Measurements from ENCODE around the gene DOCK10. TPM values are rescaled to one million over a fixed set of nuclear protein-coding genes. Genes with fewer than 3 reads are reported as not detected.

The DOCK10 gene
- total and polyA plus RNA-seq, 2 donors (not counting 3 experiments of a cell fraction or from before 2014, with no cell fraction given), result 5.8 to 23.0 TPM

DNA sequence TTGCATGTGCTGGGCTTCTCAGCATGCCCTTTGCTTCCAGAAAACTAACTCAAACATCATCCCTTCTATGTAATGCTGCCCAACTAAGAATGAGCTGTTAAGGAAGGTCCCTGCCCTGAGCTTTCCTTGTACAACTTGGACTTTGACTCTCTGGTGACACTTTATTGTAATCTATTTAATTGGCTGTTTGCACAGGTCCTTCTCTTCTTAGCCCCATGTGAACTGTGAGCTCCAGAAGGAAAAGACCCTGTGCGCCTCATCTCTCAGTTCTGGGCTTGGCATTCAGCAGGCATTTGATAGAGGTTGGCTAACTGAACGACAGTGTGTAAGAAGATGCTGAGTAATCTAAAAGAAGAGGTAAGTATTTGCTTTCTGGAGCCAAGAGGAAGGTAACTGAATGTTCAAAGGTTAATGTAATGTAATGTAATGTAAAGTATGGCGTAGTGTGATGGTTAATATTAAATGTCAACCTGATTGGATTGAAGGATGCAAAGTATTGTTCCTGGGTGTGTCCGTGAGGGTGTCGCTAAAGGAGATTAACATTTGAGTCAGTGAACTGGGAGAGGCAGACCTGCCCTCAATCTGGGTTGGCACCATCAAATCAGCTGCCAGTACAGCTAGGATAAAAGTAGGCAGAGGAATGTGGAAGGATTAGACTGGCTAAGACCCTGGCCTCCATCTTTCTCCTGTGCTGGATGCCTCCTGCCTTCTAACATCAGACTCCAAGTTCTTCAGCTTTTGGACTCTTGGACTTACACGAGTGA lies 265.3 kb downstream of the DOCK10 start:
- no peaks in the 10 kb centered on the region for H3K27me3 ChIP-seq (ENCODE audit: control insufficient read depth in 2 of 2, insufficient read depth in 2 of 2, low read length in 2 of 2)
- no peaks in the 10 kb centered on the region for H4K20me1 ChIP-seq (replicated peaks; ENCODE audit: control insufficient read depth, extremely low read depth, insufficient read depth, low read length)
- H3K4me2 ChIP-seq (ENCODE audit: insufficient read depth, low read length), result no peak overlapping the region
- no peaks in the 10 kb centered on the region for H3K79me2 ChIP-seq (ENCODE audit: control insufficient read depth, insufficient read depth, low read length)
- no peak overlapping the region for H2AFZ ChIP-seq (ENCODE audit: low read depth, low read length)
- no peaks in the 10 kb centered on the region for H3K4me1 ChIP-seq (ENCODE audit: control insufficient read depth, extremely low read depth, insufficient read depth, low read length)
- DNase-seq (ENCODE audit: low read depth, low spot score) (no peak), FAIRE-seq (no peak)
- H3K9ac ChIP-seq (replicated peaks; ENCODE audit: extremely low read depth, insufficient read depth, low read length), result no peak overlapping the region
- H3K9me1 ChIP-seq (replicated peaks; ENCODE audit: control insufficient read depth, extremely low read depth, insufficient read depth, low read length), result no peaks in the 10 kb centered on the region
- H3K36me3 ChIP-seq (ENCODE audit: control insufficient read depth in 2 of 2, extremely low read depth in 1 of 2, insufficient read depth in 2 of 2, low read length in 2 of 2), result peaks cover 0 to 7% of the 10 kb centered on the region in 2 experiments
- dilution Hi-C loops (cut with MboI; ENCODE audit: extremely low pct_ligation_motif_present, low sequenced_read_pairs) (no loop called here), intact Hi-C loops (cut with micrococcal nuclease) (no loop called here)
- ChIA-PET POLR2A (no interaction called here), CTCF (interaction anchor here (0.8 to 2.2 kb wide), 4 partner anchors 172 to 807 kb away, joined by 3 to 8 read pairs (median 6); no protein-coding TSS in a partner anchor)
- no TSS peak for BruUV-seq (replicated peaks)
- TF ChIP-seq EZH2 (IDR thresholded peaks at IDR 0.05; ENCODE audit: borderline replicate concordance, low read depth, low read length, severe bottlenecking) (no peak), FOS (IDR thresholded peaks at IDR 0.05; ENCODE audit: borderline replicate concordance, insufficient read depth, low read length) (no peak), MYC (IDR thresholded peaks at IDR 0.05; ENCODE audit: low read depth, low read length) (no peak), POLR2AphosphoS5 (IDR thresholded peaks at IDR 0.05; ENCODE audit: insufficient read depth, low read depth, low read length) (no peak), POLR2A (IDR thresholded peaks at IDR 0.05; ENCODE audit: low read depth, low read length) (no peak), JUN (IDR thresholded peaks at IDR 0.05; ENCODE audit: borderline replicate concordance, insufficient read depth, insufficient read length, low read depth) (no peak), GATA2 (IDR thresholded peaks at IDR 0.05; ENCODE audit: insufficient read depth, insufficient read length, low read depth, low read length) (no peak), CTCF (IDR thresholded peaks at IDR 0.05; ENCODE audit: extremely low read depth in 1 of 2, insufficient read depth in 1 of 2, low read depth in 1 of 2, low read length in 2 of 2) (no peak)
- no peak overlapping the region for H3K27ac ChIP-seq (ENCODE audit: insufficient read depth, low read depth, low read length)
- H3K9me3 ChIP-seq (replicated peaks; ENCODE audit: control insufficient read depth, insufficient read depth, low read length), result no peaks in the 10 kb centered on the region
- H3K4me3 ChIP-seq (replicated peaks in 1 of 3; ENCODE audit: insufficient read depth in 1 of 3, low read depth in 1 of 3, low read length in 3 of 3), result no peak overlapping the region
